A549 (cell line): Measurements from ENCODE around the gene LYPLA2. TPM values are rescaled to one million over a fixed set of nuclear protein-coding genes. Genes with fewer than 3 reads are reported as not detected.

Source experiments
- ATAC-seq, 2 experiments: fragments of 200-7000 bp in 1 of 2; fragments of >200 bp in 1 of 2; cut with Nextera tagmentation in 1 of 2; cut with Tn5 transposase in 1 of 2; 3 replicates each; pipeline versions ENCODE4 v1.8.0 to v1.9.1; 2018 to 2020; ENCODE audit warnings: mild to moderate bottlenecking in 1 of 2, moderate library complexity in 1 of 2
- CTCF ChIA-PET: fragments of 300-600 bp; sonication (Branson Sonifier 250); formaldehyde crosslinking; extraction: SDS; loops from one replicate; lab custom pipeline; 2021; ENCODE audit warnings: antibody characterized with exemption, inconsistent platforms; lab: Yijun Ruan, JAX
- POLR2A ChIA-PET: fragments of 350-600 bp; formaldehyde crosslinking; extraction: SDS; loops from one replicate; lab custom pipeline; 2021; ENCODE audit warnings: antibody characterized with exemption, inconsistent platforms; lab: Yijun Ruan, JAX
- DNase-seq, 2 experiments: peaks; one replicate each; pipeline versions ENCODE4 v3.0.0 to v3.0.0-alpha.2; 2011 to 2016; ENCODE audit warnings: low read depth in 1 of 2, low spot score in 1 of 2
- FAIRE-seq: peaks from 2 replicates; lab custom pipeline; 2011; peaks lifted over from hg19 to GRCh38; lab: Jason Lieb, UNC
- H3K27ac ChIP-seq, 2 experiments: fragments of >200 bp; sonication (Bioruptor Twin); formaldehyde crosslinking; 3 replicates each; pipeline ENCODE4 v1.5.1; 2016 to 2017
- H3K4me1 ChIP-seq: fragments of >200 bp; sonication (Bioruptor Twin); formaldehyde crosslinking; 3 replicates; pipeline ENCODE4 v1.6.1; 2016
- H3K4me2 ChIP-seq: fragments of >200 bp; sonication (Bioruptor Twin); formaldehyde crosslinking; 3 replicates; pipeline ENCODE4 v1.6.1; 2016
- H3K4me3 ChIP-seq: fragments of >200 bp; sonication (Bioruptor Twin); formaldehyde crosslinking; 3 replicates; pipeline ENCODE4 v1.5.1; 2016
- H3K9me3 ChIP-seq: fragments of >200 bp; sonication (Bioruptor Twin); formaldehyde crosslinking; 3 replicates; pipeline ENCODE4 v1.6.1; 2016
- CBX2 ChIP-seq: fragments of 200-600 bp; sonication (generic); IDR thresholded peaks from 2 replicates; pipeline ENCODE4 v1.6.1; 2016; ENCODE audit warnings: low read depth, mild to moderate bottlenecking, borderline replicate concordance
- E2F6 ChIP-seq: IDR thresholded peaks from 2 replicates; pipeline ENCODE4 v1.6.1; 2012; ENCODE audit warnings: low read depth, borderline replicate concordance
- FOSB ChIP-seq: fragments of 250-450 bp; sonication (Bioruptor Pico); IDR thresholded peaks from 2 replicates; pipeline ENCODE4 v1.5.0; 2020; ENCODE audit warnings: mild to moderate bottlenecking, moderate library complexity
- HEYL ChIP-seq: fragments of 250-450 bp; sonication (Bioruptor Pico); IDR thresholded peaks from 2 replicates; pipeline ENCODE4 v1.8.0; 2021; ENCODE audit warnings: mild to moderate bottlenecking, moderate library complexity
- JUN ChIP-seq, 2 experiments: fragments of >200 bp; sonication (Bioruptor Twin); formaldehyde crosslinking; IDR thresholded peaks; 2 replicates in 1 of 2; 3 replicates in 1 of 2; pipeline ENCODE4 v1.6.1; 2016 to 2017
- KDM5A ChIP-seq: fragments of 200-600 bp; sonication (generic); IDR thresholded peaks from 2 replicates; pipeline ENCODE4 v1.6.1; 2016; ENCODE audit warnings: antibody characterized with exemption, mild to moderate bottlenecking
- MAFK ChIP-seq: fragments of 450-650 bp; IDR thresholded peaks from 2 replicates; pipeline ENCODE4 v1.6.1; 2014; ENCODE audit not compliant: partially characterized antibody
- MAX ChIP-seq: IDR thresholded peaks from 2 replicates; pipeline ENCODE4 v1.6.1; 2012
- PHF8 ChIP-seq: fragments of 200-600 bp; sonication (generic); IDR thresholded peaks from 2 replicates; pipeline ENCODE4 v1.6.1; 2016; ENCODE audit warnings: low read depth, mild to moderate bottlenecking, antibody characterized with exemption, moderate library complexity, borderline replicate concordance
- POLR2A ChIP-seq: IDR thresholded peaks from 2 replicates; pipeline ENCODE4 v1.6.1; 2012; ENCODE audit warnings: mild to moderate bottlenecking, low read length
- POLR2AphosphoS2 ChIP-seq: conservative IDR thresholded peaks from 2 replicates; pipeline ENCODE4 v1.6.1; 2012; ENCODE audit warnings: low read length, improper control_type of control experiment, inconsistent platforms
- RNF2 ChIP-seq: fragments of 200-600 bp; sonication (generic); IDR thresholded peaks from 2 replicates; pipeline ENCODE4 v1.6.1; 2016; ENCODE audit warnings: low read depth, mild to moderate bottlenecking, antibody characterized with exemption, moderate library complexity, borderline replicate concordance
- SREBF2 ChIP-seq: fragments of 450-650 bp; IDR thresholded peaks from 2 replicates; pipeline ENCODE4 v1.6.1; 2014; ENCODE audit warnings: mild to moderate bottlenecking, moderate library complexity
- ZFP36 ChIP-seq: fragments of 450-650 bp; IDR thresholded peaks from 2 replicates; pipeline ENCODE4 v1.6.1; 2014; ENCODE audit warnings: borderline replicate concordance; ENCODE audit not compliant: partially characterized antibody
- WGBS: methylation state at CpG from one replicate; pipeline ENCODE4 v1.1.6; 2017; ENCODE audit errors: missing lambda C conversion rate; 5-methylcytosine and 5-hydroxymethylcytosine counted together
- polyA plus RNA-seq, 4 experiments: library from polyadenylated mRNA; depleted of rRNA in 3 of 4; stranded (reverse); fragments of >200 nt; fragmentation: RNase III in 1 of 4; extraction: RNeasy Plus Mini Kit Qiagen cat#74134 plus additional on column Dnase treatment in 1 of 4; gene quantifications; 2 replicates in 3 of 4; 3 replicates in 1 of 4; pipeline ENCODE4 v1.2.3, GENCODE V29; 2011 to 2017
- TF ChIP-seq, protein P1 (sequence below): fragments of >200 bp; sonication (Bioruptor Twin); formaldehyde crosslinking; IDR thresholded peaks from 3 replicates; pipeline ENCODE4 v1.6.1; 2016

The LYPLA2 gene
- polyA plus RNA-seq, 2 of the 4 experiments (the other 2 are of a cell fraction) = 17.8 to 49.2 TPM

GRCh38 chr1:23742670-23743286, 48.2 kb upstream of the LYPLA2 start:
- no peaks in the 10 kb centered on the region for H3K9me3 ChIP-seq
- ChIA-PET CTCF (interaction anchor here (1.2 kb wide), 1 partner anchor 11 kb away, joined by 4 read pairs; no protein-coding TSS in a partner anchor), POLR2A (interaction anchor here (0.7 to 1.4 kb wide), 5 partner anchors 10 to 186 kb away, joined by 3 to 7 read pairs (median 4); partner anchors contain the start of gene PITHD1)
- no peak for FAIRE-seq
- peak overlapping the region; percentile 94 to 96 for H3K27ac ChIP-seq
- peak in 1 of 2 experiments; percentile 11 for DNase-seq
- TF ChIP-seq CBX2 (no peak), FOSB (CRISPR knock-in tag) (no peak), POLR2AphosphoS2 (no peak), E2F6 (no peak), KDM5A (no peak)
- peak; percentile 48 to 60; a peak in 5 of 6 replicates for ATAC-seq
- 60% methylated on average over 11 of the region's 28 CpGs for WGBS
- peaks cover 19% of the 10 kb centered on the region for H3K4me1 ChIP-seq
- H3K4me3 ChIP-seq = peak overlapping the region; percentile 93
- peak overlapping the region; percentile 85 for H3K4me2 ChIP-seq

DNA sequence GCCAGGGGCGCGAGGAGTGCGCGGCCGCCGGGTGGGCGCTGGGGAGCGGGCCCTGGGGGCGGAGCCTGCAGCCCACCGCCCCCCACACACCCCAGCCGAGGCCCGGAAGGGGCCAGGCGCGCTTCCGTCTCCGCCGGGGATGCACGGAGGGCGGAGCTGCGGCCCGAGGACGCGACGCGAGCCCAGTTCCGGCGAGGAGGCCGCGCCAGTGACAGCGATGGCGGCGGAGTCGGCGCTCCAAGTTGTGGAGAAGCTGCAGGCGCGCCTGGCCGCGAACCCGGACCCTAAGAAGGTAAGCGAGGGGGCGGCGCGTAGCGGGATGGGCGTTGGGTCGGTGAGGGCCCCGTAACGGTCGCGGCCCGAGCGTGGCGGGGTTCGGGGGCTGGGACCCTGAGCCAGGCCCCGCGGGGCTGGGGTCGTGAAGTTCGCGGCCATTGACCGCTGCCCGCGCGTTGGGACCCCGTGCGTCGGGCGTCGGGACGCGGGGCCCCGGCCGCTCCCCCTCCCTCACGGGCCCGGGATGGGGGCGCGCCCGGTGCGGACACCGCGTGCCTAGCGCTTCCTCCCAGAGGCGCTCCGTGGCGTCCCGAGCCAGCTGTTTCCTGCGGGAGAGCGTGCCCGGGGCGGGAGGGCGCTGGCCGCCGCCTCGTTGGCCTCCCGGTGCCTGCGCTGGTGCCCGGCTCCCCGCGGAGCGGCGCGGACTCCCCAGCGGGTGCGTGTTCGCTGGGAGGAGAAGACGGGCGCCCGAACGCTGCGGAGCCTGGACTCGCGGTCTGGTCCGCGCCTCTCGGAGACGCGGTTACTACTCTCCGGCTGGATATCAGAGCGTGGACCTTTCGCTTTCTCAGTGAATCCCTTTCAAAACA, 47.4 kb upstream of the LYPLA2 start, which contains the start of gene ELOA:
TSS of gene ELOA (plus strand) at position 185 of the 866 bp plus-strand sequence. CDS start at position 218, 33 bp downstream.
- peaks cover 19% of the 10 kb centered on the region for H3K4me1 ChIP-seq
- no peak for TF ChIP-seq ZFP36
- TF ChIP-seq JUN (IDR thresholded peaks at IDR 0.05) = peak in 1 of 2 experiments; percentile 76; a peak in 2 of 5 replicates
- peak; percentile 64; the same call in 1 of the 2 replicates for TF ChIP-seq PHF8
- TF ChIP-seq HEYL (CRISPR knock-in tag) = no peak
- peak; percentile 25; the same call in 1 of the 2 replicates for TF ChIP-seq MAX
- TF ChIP-seq POLR2A = peak; percentile 66
- peak; percentile 84 for TF ChIP-seq KDM5A
- TF ChIP-seq, protein P1, sequence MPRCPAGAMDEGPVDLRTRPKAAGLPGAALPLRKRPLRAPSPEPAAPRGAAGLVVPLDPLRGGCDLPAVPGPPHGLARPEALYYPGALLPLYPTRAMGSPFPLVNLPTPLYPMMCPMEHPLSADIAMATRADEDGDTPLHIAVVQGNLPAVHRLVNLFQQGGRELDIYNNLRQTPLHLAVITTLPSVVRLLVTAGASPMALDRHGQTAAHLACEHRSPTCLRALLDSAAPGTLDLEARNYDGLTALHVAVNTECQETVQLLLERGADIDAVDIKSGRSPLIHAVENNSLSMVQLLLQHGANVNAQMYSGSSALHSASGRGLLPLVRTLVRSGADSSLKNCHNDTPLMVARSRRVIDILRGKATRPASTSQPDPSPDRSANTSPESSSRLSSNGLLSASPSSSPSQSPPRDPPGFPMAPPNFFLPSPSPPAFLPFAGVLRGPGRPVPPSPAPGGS = 0 out of 3 replicates have a peak, but pooled peaks have one; percentile 44
- no peak for TF ChIP-seq SREBF2
- TF ChIP-seq, all 56 proteins: peak for 6
- Histone ChIP-seq H3K9me3 (no peaks in the 10 kb centered on the region), H3K27ac (peak within 1 kb of the TSS; percentile 94 to 96), H3K4me3 (peak within 1 kb of the TSS; percentile 93), H3K4me2 (peak within 1 kb of the TSS; percentile 85)
- no peak for FAIRE-seq
- CTCF ChIA-PET = interaction anchor here (0.6 to 1.4 kb wide), 5 partner anchors 10 to 662 kb away, joined by 3 to 5 read pairs (median 4); no protein-coding TSS in a partner anchor
- peak; percentile 91 to 97 for ATAC-seq
- POLR2A ChIA-PET = interaction anchor here (0.6 to 1.4 kb wide), 9 partner anchors 10 to 187 kb away, joined by 3 to 7 read pairs (median 4); partner anchors contain the start of genes PITHD1 and RPL11
- WGBS = 0% methylated on average over 1 of the region's 119 CpGs
- peak; percentile 64 to 65 for DNase-seq

DNA sequence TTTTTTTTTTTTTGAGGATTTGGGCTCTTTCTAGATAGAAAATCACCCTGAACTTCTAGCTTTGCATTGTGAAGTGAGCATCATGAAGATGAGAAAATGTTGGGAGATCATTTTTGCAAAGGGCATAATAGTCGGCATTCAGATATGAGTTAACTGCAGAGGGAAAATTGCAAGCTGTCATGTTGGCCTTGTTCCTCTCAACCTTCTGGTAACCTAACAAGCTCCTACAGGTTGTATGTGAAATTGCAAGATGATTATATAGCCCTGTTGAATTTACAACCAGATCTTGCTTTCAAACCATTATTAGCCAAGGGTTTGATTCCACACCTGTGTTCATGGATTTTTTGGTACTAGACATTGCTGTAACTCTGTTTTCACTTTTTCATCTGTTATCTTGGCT, 45.4 kb upstream of the LYPLA2 start:
- Histone ChIP-seq H3K4me3 (0 out of 3 replicates have a peak overlapping the region, but pooled peaks have one; percentile 93), H3K4me2 (peak overlapping the region; percentile 85), H3K4me1 (peaks cover 19% of the 10 kb centered on the region), H3K9me3 (no peaks in the 10 kb centered on the region), H3K27ac (no peak overlapping the region)
- 44% methylated on average over 1 of the region's 1 CpG for WGBS
- FAIRE-seq = no peak
- TF ChIP-seq RNF2 (no peak), MAFK (peak; percentile 80)
- peak; percentile 63 to 74 for DNase-seq
- ChIA-PET POLR2A (interaction anchor here (0.7 to 1.0 kb wide), 3 partner anchors 33 to 54 kb away, joined by 3 to 7 read pairs (median 4); partner anchors contain the start of genes PITHD1 and RPL11), CTCF (interaction anchor here (0.7 to 1.3 kb wide), 6 partner anchors 9 to 130 kb away, joined by 3 to 6 read pairs (median 3); no protein-coding TSS in a partner anchor)
- ATAC-seq = peak in 1 of 2 experiments; percentile 57; a peak in 3 of 6 replicates
